H1 (cell line): ENCODE results near the gene ADAMTS13. TPM values are rescaled to one million over a fixed set of nuclear protein-coding genes. Genes with fewer than 3 reads are reported as not detected.

Source experiments
- CTCF ChIA-PET: fragments of 300-600 bp; sonication (Branson Sonifier 250); formaldehyde crosslinking; loops from one replicate; lab custom pipeline; 2021; ENCODE audit not compliant: partially characterized antibody; lab: Charles Lee
- POLR2A ChIA-PET: fragments of 300-600 bp; sonication (Branson Sonifier 250); formaldehyde crosslinking; loops from one replicate; lab custom pipeline; 2021; ENCODE audit warnings: inconsistent platforms; ENCODE audit not compliant: partially characterized antibody; lab: Charles Lee
- DNase-seq, 2 experiments: peaks; one replicate each; pipeline versions ENCODE4 v3.0.0 to v3.0.0-alpha.2; 2010 to 2022; ENCODE audit warnings: low spot score in 2 of 2, low read depth in 1 of 2, mixed read lengths in 1 of 2
- FAIRE-seq: peaks from 2 replicates; lab custom pipeline; 2011; peaks lifted over from hg19 to GRCh38; lab: Jason Lieb, UNC
- H2AFZ ChIP-seq: 2 replicates; pipeline ENCODE4 v1.8.1; 2012; ENCODE audit warnings: low read length, inconsistent platforms
- H2AK5ac ChIP-seq: 2 replicates; pipeline ENCODE4 v1.6.1; 2013; ENCODE audit warnings: low read depth, low read length
- H2BK120ac ChIP-seq: replicated peaks from 2 replicates; pipeline ENCODE3; 2013; ENCODE audit warnings: low read depth, low read length, inconsistent platforms
- H2BK12ac ChIP-seq: 2 replicates; pipeline ENCODE4 v1.6.1; 2013; ENCODE audit warnings: low read depth, low read length
- H2BK15ac ChIP-seq: 2 replicates; pipeline ENCODE4 v1.6.1; 2013; ENCODE audit warnings: low read length
- H2BK20ac ChIP-seq: 2 replicates; pipeline ENCODE4 v1.6.1; 2013; ENCODE audit warnings: low read length
- H2BK5ac ChIP-seq: 2 replicates; pipeline ENCODE4 v1.6.1; 2013; ENCODE audit warnings: low read depth, low read length
- H3K14ac ChIP-seq: 2 replicates; pipeline ENCODE4 v1.6.1; 2013; ENCODE audit warnings: inconsistent platforms; ENCODE audit not compliant: insufficient read length
- H3K18ac ChIP-seq: 2 replicates; pipeline ENCODE4 v1.6.1; 2013; ENCODE audit warnings: low read length; ENCODE audit errors: extremely low read depth
- H3K23ac ChIP-seq: 2 replicates; pipeline ENCODE4 v1.6.1; 2013; ENCODE audit warnings: inconsistent platforms; ENCODE audit not compliant: insufficient read length
- H3K23me2 ChIP-seq: 2 replicates; pipeline ENCODE4 v1.6.1; 2013; ENCODE audit warnings: low read depth, low read length
- H3K27ac ChIP-seq: 2 replicates; pipeline ENCODE4 v1.6.1; 2011; ENCODE audit warnings: low read depth, low read length, inconsistent platforms
- H3K27me3 ChIP-seq, 4 experiments: replicated peaks in 1 of 4; 1 replicate in 1 of 4; 2 replicates in 3 of 4; pipeline versions ENCODE4 v1.6.1 to v1.8.1; 2011 to 2013; ENCODE audit warnings: low read length in 3 of 4, mild to moderate bottlenecking in 3 of 4, inconsistent platforms in 2 of 4, mixed read lengths in 2 of 4, moderate library complexity in 1 of 4; ENCODE audit not compliant: control insufficient read depth in 3 of 4, insufficient read depth in 3 of 4; ENCODE audit errors: extremely low read depth in 1 of 4
- H3K36me3 ChIP-seq, 4 experiments: 2 replicates each; pipeline versions ENCODE4 v1.6.1 to v1.8.1; 2011 to 2013; ENCODE audit warnings: mild to moderate bottlenecking in 4 of 4, low read length in 3 of 4, moderate library complexity in 2 of 4, control low read depth in 1 of 4, inconsistent platforms in 1 of 4; ENCODE audit not compliant: insufficient read depth in 4 of 4, control insufficient read depth in 2 of 4
- H3K4ac ChIP-seq: replicated peaks from 2 replicates; pipeline ENCODE3; 2013; ENCODE audit warnings: low read length, low read depth, mixed read lengths, inconsistent platforms; ENCODE audit not compliant: insufficient read length
- H3K4me1 ChIP-seq, 4 experiments: replicated peaks in 1 of 4; 1 replicate in 1 of 4; 2 replicates in 3 of 4; pipeline versions ENCODE4 v1.6.1 to v1.8.1; 2011 to 2013; ENCODE audit warnings: low read length in 3 of 4, inconsistent platforms in 2 of 4, mixed read lengths in 1 of 4; ENCODE audit not compliant: insufficient read depth in 4 of 4, control insufficient read depth in 3 of 4
- H3K4me2 ChIP-seq, 2 experiments: 2 replicates each; pipeline versions ENCODE4 v1.6.1 to v1.8.1; 2011 to 2013; ENCODE audit warnings: low read depth in 2 of 2, low read length in 2 of 2, control low read depth in 1 of 2, inconsistent platforms in 1 of 2, mild to moderate bottlenecking in 1 of 2; ENCODE audit not compliant: insufficient read depth in 1 of 2
- H3K4me3 ChIP-seq, 4 experiments: fragments of 200-600, 300-600 bp in 1 of 4; sonication (generic), shearing (Covaris generic), sonication (Bioruptor Twin) in 1 of 4; 2 replicates each; pipeline versions ENCODE4 v1.5.1 to v1.8.1; 2011 to 2016; ENCODE audit warnings: low read length in 4 of 4, low read depth in 3 of 4, control low read depth in 2 of 4, inconsistent platforms in 2 of 4, mild to moderate bottlenecking in 2 of 4, mixed read lengths in 1 of 4, moderate library complexity in 1 of 4; ENCODE audit not compliant: insufficient read depth in 2 of 4; ENCODE audit errors: extremely low read depth in 1 of 4
- H3K56ac ChIP-seq: replicated peaks from 2 replicates; pipeline ENCODE3; 2013; ENCODE audit warnings: low read depth, mild to moderate bottlenecking, mixed read lengths, low read length, inconsistent platforms; ENCODE audit not compliant: insufficient read length
- H3K79me1 ChIP-seq: 2 replicates; pipeline ENCODE4 v1.6.1; 2013; ENCODE audit warnings: low read depth, low read length, control low read depth
- H3K79me2 ChIP-seq, 2 experiments: 2 replicates each; pipeline versions ENCODE4 v1.6.1 to v1.8.1; 2012 to 2013; ENCODE audit warnings: low read length in 2 of 2, mild to moderate bottlenecking in 2 of 2, inconsistent platforms in 1 of 2; ENCODE audit not compliant: insufficient read depth in 2 of 2, control insufficient read depth in 1 of 2
- H3K9ac ChIP-seq, 4 experiments: replicated peaks in 1 of 4; 1 replicate in 1 of 4; 2 replicates in 3 of 4; pipeline versions ENCODE4 v1.6.1 to v1.8.1; 2011 to 2013; ENCODE audit warnings: low read depth in 3 of 4, low read length in 3 of 4, control low read depth in 2 of 4, mild to moderate bottlenecking in 2 of 4, moderate library complexity in 2 of 4, inconsistent platforms in 1 of 4; ENCODE audit errors: extremely low read depth in 1 of 4
- H3K9me3 ChIP-seq, 2 experiments: 2 replicates each; pipeline versions ENCODE4 v1.6.1 to v1.8.1; 2012 to 2013; ENCODE audit warnings: mild to moderate bottlenecking in 2 of 2, moderate library complexity in 2 of 2, control low read depth in 1 of 2, inconsistent platforms in 1 of 2, low read depth in 1 of 2, low read length in 1 of 2, mixed read lengths in 1 of 2; ENCODE audit not compliant: insufficient read depth in 2 of 2
- H4K20me1 ChIP-seq, 2 experiments: replicated peaks in 1 of 2; 2 replicates each; pipeline versions ENCODE3 to v1.8.1; 2011 to 2013; ENCODE audit warnings: inconsistent platforms in 2 of 2, low read length in 2 of 2, mild to moderate bottlenecking in 1 of 2; ENCODE audit not compliant: insufficient read depth in 2 of 2, control insufficient read depth in 1 of 2
- H4K5ac ChIP-seq: 2 replicates; pipeline ENCODE4 v1.6.1; 2013; ENCODE audit warnings: low read length, low read depth, mixed read lengths, inconsistent platforms; ENCODE audit not compliant: insufficient read length
- H4K8ac ChIP-seq: 2 replicates; pipeline ENCODE4 v1.8.0; 2013; ENCODE audit warnings: mild to moderate bottlenecking, moderate library complexity, low read length, inconsistent platforms; ENCODE audit not compliant: insufficient read depth; ENCODE audit errors: extremely low read depth
- H4K91ac ChIP-seq: replicated peaks from 2 replicates; pipeline ENCODE3; 2013; ENCODE audit warnings: low read length, mixed read lengths, inconsistent platforms; ENCODE audit not compliant: insufficient read length
- CEBPB ChIP-seq: IDR thresholded peaks from 2 replicates; pipeline ENCODE4 v1.6.1; 2012; ENCODE audit warnings: low read depth, low read length
- CTCF ChIP-seq, 3 experiments: IDR thresholded peaks; 1 replicate in 2 of 3; 2 replicates in 1 of 3; pipeline versions ENCODE4 v1.5.1 to v1.6.1; 2011; ENCODE audit warnings: low read length in 3 of 3, mild to moderate bottlenecking in 3 of 3, inconsistent platforms in 2 of 3, low read depth in 1 of 3, moderate library complexity in 1 of 3; ENCODE audit not compliant: insufficient read depth in 1 of 3; ENCODE audit errors: control extremely low read depth in 1 of 3
- E2F6 ChIP-seq: IDR thresholded peaks from 2 replicates; pipeline ENCODE4 v1.6.1; 2012; ENCODE audit warnings: inconsistent platforms
- EP300 ChIP-seq, 2 experiments: IDR thresholded peaks; 1 replicate in 1 of 2; 2 replicates in 1 of 2; pipeline ENCODE4 v1.6.1; 2011 to 2012; ENCODE audit warnings: low read depth in 2 of 2, low read length in 2 of 2, mild to moderate bottlenecking in 2 of 2, borderline replicate concordance in 1 of 2, inconsistent platforms in 1 of 2, moderate library complexity in 1 of 2
- KDM1A ChIP-seq: fragments of 200-600, 300-600 bp; sonication (generic); IDR thresholded peaks from 2 replicates; pipeline ENCODE4 v1.7.1; 2016; ENCODE audit warnings: mild to moderate bottlenecking, low read length, borderline replicate concordance
- NANOG ChIP-seq: IDR thresholded peaks from 2 replicates; pipeline ENCODE4 v1.6.1; 2011; ENCODE audit warnings: low read length, low read depth, mild to moderate bottlenecking, inconsistent platforms; ENCODE audit not compliant: insufficient read depth, poor library complexity, severe bottlenecking
- SP1 ChIP-seq: IDR thresholded peaks from 2 replicates; pipeline ENCODE4 v1.6.1; 2011; ENCODE audit warnings: low read depth, low read length
- TAF7 ChIP-seq: optimal IDR thresholded peaks from 2 replicates; pipeline ENCODE3; 2011; ENCODE audit warnings: low read depth, mild to moderate bottlenecking, inconsistent platforms, low read length, moderate library complexity, borderline replicate concordance
- WGBS, 2 experiments: shearing (Covaris generic) in 1 of 2; methylation state at CpG; one replicate each; pipeline versions ENCODE4 v1.1.6 to v1.1.7; 2013 to 2015; ENCODE audit warnings: low lambda C conversion rate in 2 of 2, mixed read lengths in 2 of 2, inconsistent platforms in 1 of 2, low coverage in 1 of 2, missing lambda C conversion rate in 1 of 2; ENCODE audit not compliant: insufficient replicate concordance in 2 of 2, insufficient coverage in 1 of 2, insufficient read length in 1 of 2; ENCODE audit errors: extremely low coverage in 1 of 2, missing lambda C conversion rate in 1 of 2; 5-methylcytosine and 5-hydroxymethylcytosine counted together
- polyA plus RNA-seq, 7 experiments: library from polyadenylated mRNA; depleted of rRNA in 3 of 7; stranded (reverse) in 5 of 7; unstranded in 2 of 7; fragments of >200 nt in 5 of 7; fragments of 200-250 nt in 2 of 7; gene quantifications; 1 replicate in 5 of 7; 2 replicates in 1 of 7; 4 replicates in 1 of 7; pipeline versions ENCODE4 v1.2.1 to v1.2.3, GENCODE V29; 2011 to 2013; ENCODE audit warnings: missing spikeins in 2 of 7, mixed read lengths in 2 of 7
- total RNA-seq: library from RNA; stranded (reverse); fragmentation: NEBNext Ultra II Directional; extraction: Animal tissue kit (Norgen Biotek cat#: 25700); gene quantifications from 2 replicates; pipeline ENCODE4 v1.2.1, GENCODE V29; 2021

The ADAMTS13 gene
- total and polyA plus RNA-seq, 2 of the 8 experiments (the other 6 are each of a cell fraction or from before 2014, with no cell fraction given): 4.4 to 5.8 TPM

GRCh38 chr9:133505901-133506652 lies 83.9 kb downstream of the ADAMTS13 start:
- Histone ChIP-seq H3K56ac (no peak overlapping the region), H2AK5ac (no peak overlapping the region), H3K9ac (no peak overlapping the region)
- TF ChIP-seq EP300 (IDR thresholded peaks at IDR 0.05; ENCODE audit: borderline replicate concordance in 1 of 2, low read depth in 2 of 2, low read length in 2 of 2) (no peak), TAF7 (no peak), E2F6 (no peak), NANOG (no peak), SP1 (no peak), CEBPB (no peak), KDM1A (no peak), CTCF (IDR thresholded peaks at IDR 0.05; ENCODE audit: control extremely low read depth in 1 of 3, insufficient read depth in 1 of 3, low read depth in 1 of 3, low read length in 3 of 3) (no peak)

More at GRCh38 chr9:133505901-133506652, 83.9 kb downstream of the ADAMTS13 start:
- no peak overlapping the region for H4K5ac ChIP-seq
- peaks cover 0 to 2% (median 0%) of the 10 kb centered on the region in 4 experiments; a peak in 2 of 7 replicates for H3K27me3 ChIP-seq
- no peak overlapping the region for H2BK15ac ChIP-seq
- no peak overlapping the region for H3K23ac ChIP-seq
- no peaks in the 10 kb centered on the region for H3K79me1 ChIP-seq
- H3K36me3 ChIP-seq: no peaks in the 10 kb centered on the region
- no peak overlapping the region for H3K4ac ChIP-seq
- H3K4me2 ChIP-seq: no peak overlapping the region
- H3K79me2 ChIP-seq: no peaks in the 10 kb centered on the region
- ChIA-PET CTCF (interaction anchor here (0.5 to 3.0 kb wide), 11 partner anchors 11 to 261 kb away, joined by 3 to 13 read pairs (median 4); partner anchors contain the start of genes ADAMTSL2 and MYMK), POLR2A (no interaction called here)
- no peak overlapping the region for H4K8ac ChIP-seq
- DNase-seq: no peak
- no peak overlapping the region for H4K91ac ChIP-seq
- H3K14ac ChIP-seq: no peak overlapping the region
- H2BK120ac ChIP-seq: no peak overlapping the region
- no peak overlapping the region for H3K18ac ChIP-seq
- no peaks in the 10 kb centered on the region for H4K20me1 ChIP-seq
- no peak overlapping the region for H2BK20ac ChIP-seq
- H3K23me2 ChIP-seq: 0 out of 2 replicates have a peak, but pooled peaks cover 1% of the 10 kb centered on the region
- peaks cover 2 to 11% of the 10 kb centered on the region in 2 experiments; a peak in 2 of 4 replicates for H3K9me3 ChIP-seq
- H2AFZ ChIP-seq: no peak overlapping the region
- H3K4me1 ChIP-seq: peaks cover 0 to 15% (median 12%) of the 10 kb centered on the region in 4 experiments; a peak in 6 of 7 replicates
- no peak for FAIRE-seq
- WGBS, 2 experiments: 89% methylated on average over 16 of the region's 23 CpGs; no CpG with 5 or more reads in 1 of the 2 experiments
- H2BK5ac ChIP-seq: no peak overlapping the region
- no peak overlapping the region for H3K27ac ChIP-seq
- H2BK12ac ChIP-seq: no peak overlapping the region
- H3K4me3 ChIP-seq: no peak overlapping the region
